ENCODE results near the gene ST14. TPM values are rescaled to one million over a fixed set of nuclear protein-coding genes. Genes with fewer than 3 reads are reported as not detected.

Gene ST14
- total and polyA plus RNA-seq, 5 donors from 2014 or later: 0.05 to 0.06 TPM; not detected in 3

- Histone ChIP-seq H3K4me1 (ENCODE audit: control insufficient read depth, insufficient read depth, low read length, poor library complexity, severe bottlenecking) (peaks cover 5% of the 10 kb centered on the region), H3K36me3 (ENCODE audit: control insufficient read depth, insufficient read depth, low read length) (no peaks in the 10 kb centered on the region), H3K27ac (ENCODE audit: insufficient read depth, low read length, poor library complexity, severe bottlenecking) (no peak overlapping the region), H3K27me3 (ENCODE audit: control insufficient read depth, insufficient read depth, low read length) (peaks cover 21% of the 10 kb centered on the region), H3K4me3 (ENCODE audit: low read depth, low read length) (no peak overlapping the region), H3K9me3 (ENCODE audit: control insufficient read depth in 2 of 2, low read length in 2 of 2) (no peaks in the 10 kb centered on the region)
- DNase-seq: no peak
- Mint-ChIP-seq H3K4me3 (peak overlapping the region in 2 of 4 donors; percentile 57 to 66), H3K36me3 (no peaks in the 10 kb centered on the region), H3K9me3 (peaks cover 0 to 1% (median 0%) of the 10 kb centered on the region in 7 donors), H3K27me3 (peaks cover 41% of the 10 kb centered on the region), H3K4me1 (peaks cover 0 to 22% (median 8%) of the 10 kb centered on the region in 4 donors), H3K27ac (no peak overlapping the region)
- no peak for ATAC-seq (ENCODE audit: low read depth in 2 of 2)
These were observed 1.0 kb downstream of the ST14 start for GRCh38 chr11:130160498-130161155.

- peaks cover 5% of the 10 kb centered on the region for H3K4me1 ChIP-seq (ENCODE audit: control insufficient read depth, insufficient read depth, low read length, poor library complexity, severe bottlenecking)
These were observed 2.0 kb downstream of the ST14 start for GRCh38 chr11:130161441-130162145.

GRCh38 chr11:130162733-130163132 is 3.2 kb downstream of the ST14 start:
- no peak overlapping the region for H3K4me3 ChIP-seq (ENCODE audit: low read depth, low read length)
- Mint-ChIP-seq H3K9me3 (peaks cover 0 to 1% (median 0%) of the 10 kb centered on the region in 7 donors), H3K36me3 (no peaks in the 10 kb centered on the region), H3K27ac (no peak overlapping the region), H3K27me3 (peaks cover 47% of the 10 kb centered on the region), H3K4me3 (no peak overlapping the region), H3K4me1 (peaks cover 0 to 22% (median 8%) of the 10 kb centered on the region in 4 donors)
- H3K27me3 ChIP-seq (ENCODE audit: control insufficient read depth, insufficient read depth, low read length): peaks cover 19% of the 10 kb centered on the region
- no peaks in the 10 kb centered on the region for H3K36me3 ChIP-seq (ENCODE audit: control insufficient read depth, insufficient read depth, low read length)
- no peak overlapping the region for H3K27ac ChIP-seq (ENCODE audit: insufficient read depth, low read length, poor library complexity, severe bottlenecking)
- DNase-seq (no peak), ATAC-seq (ENCODE audit: low read depth in 2 of 2) (no peak)
- H3K4me1 ChIP-seq (ENCODE audit: control insufficient read depth, insufficient read depth, low read length, poor library complexity, severe bottlenecking): peaks cover 5% of the 10 kb centered on the region
- H3K9me3 ChIP-seq (ENCODE audit: control insufficient read depth in 2 of 2, low read length in 2 of 2): no peaks in the 10 kb centered on the region

More at GRCh38 chr11:130161441-130162145, 2.0 kb downstream of the ST14 start:
- Mint-ChIP-seq H3K9me3 (peaks cover 0 to 1% (median 0%) of the 10 kb centered on the region in 7 donors), H3K27me3 (peaks cover 46% of the 10 kb centered on the region), H3K36me3 (no peaks in the 10 kb centered on the region), H3K4me1 (peaks cover 0 to 22% (median 8%) of the 10 kb centered on the region in 4 donors), H3K4me3 (peak overlapping the region in 1 of 4 donors; percentile 5), H3K27ac (no peak overlapping the region)
- Histone ChIP-seq H3K27ac (ENCODE audit: insufficient read depth, low read length, poor library complexity, severe bottlenecking) (no peak overlapping the region), H3K4me3 (ENCODE audit: low read depth, low read length) (no peak overlapping the region), H3K9me3 (ENCODE audit: control insufficient read depth in 2 of 2, low read length in 2 of 2) (no peaks in the 10 kb centered on the region), H3K36me3 (ENCODE audit: control insufficient read depth, insufficient read depth, low read length) (no peaks in the 10 kb centered on the region), H3K27me3 (ENCODE audit: control insufficient read depth, insufficient read depth, low read length) (peaks cover 24% of the 10 kb centered on the region)
- DNase-seq: no peak
- ATAC-seq (ENCODE audit: low read depth in 2 of 2): no peak

- Mint-ChIP-seq H3K36me3 (no peaks in the 10 kb centered on the region), H3K27ac (peak overlapping the region in 1 of 3 donors; percentile 18), H3K9me3 (peaks cover 0 to 1% (median 0%) of the 10 kb centered on the region in 7 donors), H3K4me1 (peaks cover 0 to 17% (median 5%) of the 10 kb centered on the region in 4 donors), H3K27me3 (peaks cover 46% of the 10 kb centered on the region), H3K4me3 (no peak overlapping the region)
- no peak for ATAC-seq (ENCODE audit: low read depth in 2 of 2)
- H3K4me1 ChIP-seq (ENCODE audit: control insufficient read depth, insufficient read depth, low read length, poor library complexity, severe bottlenecking): peaks cover 5% of the 10 kb centered on the region
- H3K27ac ChIP-seq (ENCODE audit: insufficient read depth, low read length, poor library complexity, severe bottlenecking): no peak overlapping the region
- H3K9me3 ChIP-seq (ENCODE audit: control insufficient read depth in 2 of 2, low read length in 2 of 2): no peaks in the 10 kb centered on the region
- H3K4me3 ChIP-seq (ENCODE audit: low read depth, low read length): no peak overlapping the region
- H3K27me3 ChIP-seq (ENCODE audit: control insufficient read depth, insufficient read depth, low read length): peaks cover 18% of the 10 kb centered on the region
- no peaks in the 10 kb centered on the region for H3K36me3 ChIP-seq (ENCODE audit: control insufficient read depth, insufficient read depth, low read length)
- no peak for DNase-seq
These were observed 4.0 kb downstream of the ST14 start for GRCh38 chr11:130163346-130164220.

- H3K36me3 Mint-ChIP-seq: no peaks in the 10 kb centered on the region
- H3K4me3 Mint-ChIP-seq: no peak overlapping the region
- DNase-seq: no peak
- peaks cover 40% of the 10 kb centered on the region for H3K27me3 Mint-ChIP-seq
- Histone ChIP-seq H3K36me3 (ENCODE audit: control insufficient read depth, insufficient read depth, low read length) (no peaks in the 10 kb centered on the region), H3K4me1 (ENCODE audit: control insufficient read depth, insufficient read depth, low read length, poor library complexity, severe bottlenecking) (peaks cover 5% of the 10 kb centered on the region), H3K27me3 (ENCODE audit: control insufficient read depth, insufficient read depth, low read length) (peaks cover 18% of the 10 kb centered on the region), H3K27ac (ENCODE audit: insufficient read depth, low read length, poor library complexity, severe bottlenecking) (no peak overlapping the region), H3K4me3 (ENCODE audit: low read depth, low read length) (no peak overlapping the region), H3K9me3 (ENCODE audit: control insufficient read depth in 2 of 2, low read length in 2 of 2) (no peaks in the 10 kb centered on the region)
- no peak for ATAC-seq (ENCODE audit: low read depth in 2 of 2)
- no peak overlapping the region for H3K27ac Mint-ChIP-seq
- H3K9me3 Mint-ChIP-seq: peaks cover 0 to 1% (median 0%) of the 10 kb centered on the region in 7 donors
- H3K4me1 Mint-ChIP-seq: peaks cover 0 to 13% (median 1%) of the 10 kb centered on the region in 4 donors
These were observed 4.6 kb downstream of the ST14 start for GRCh38 chr11:130164221-130164570.

- H3K36me3 ChIP-seq (ENCODE audit: control insufficient read depth, insufficient read depth, low read length): no peaks in the 10 kb centered on the region
- H3K9me3 ChIP-seq (ENCODE audit: control insufficient read depth in 2 of 2, low read length in 2 of 2): no peaks in the 10 kb centered on the region
- Mint-ChIP-seq H3K4me3 (no peak overlapping the region), H3K4me1 (peaks cover 0 to 7% (median under 1%) of the 10 kb centered on the region in 4 donors), H3K27me3 (peaks cover 38% of the 10 kb centered on the region), H3K27ac (no peak overlapping the region), H3K9me3 (peaks cover 0 to 1% (median 0%) of the 10 kb centered on the region in 7 donors), H3K36me3 (no peaks in the 10 kb centered on the region)
- ATAC-seq (ENCODE audit: low read depth in 2 of 2) (peak in 1 of 2 donors; percentile 23), DNase-seq (no peak)
- peaks cover 16% of the 10 kb centered on the region for H3K27me3 ChIP-seq (ENCODE audit: control insufficient read depth, insufficient read depth, low read length)
- no peak overlapping the region for H3K4me3 ChIP-seq (ENCODE audit: low read depth, low read length)
- H3K4me1 ChIP-seq (ENCODE audit: control insufficient read depth, insufficient read depth, low read length, poor library complexity, severe bottlenecking): no peaks in the 10 kb centered on the region
- no peak overlapping the region for H3K27ac ChIP-seq (ENCODE audit: insufficient read depth, low read length, poor library complexity, severe bottlenecking)
These were observed 6.2 kb downstream of the ST14 start for GRCh38 chr11:130165601-130166456.

GRCh38 chr11:130166457-130166784 is 6.8 kb downstream of the ST14 start:
- no peak for DNase-seq
- Histone ChIP-seq H3K27ac (ENCODE audit: insufficient read depth, low read length, poor library complexity, severe bottlenecking) (no peak overlapping the region), H3K4me1 (ENCODE audit: control insufficient read depth, insufficient read depth, low read length, poor library complexity, severe bottlenecking) (no peaks in the 10 kb centered on the region), H3K4me3 (ENCODE audit: low read depth, low read length) (no peak overlapping the region), H3K36me3 (ENCODE audit: control insufficient read depth, insufficient read depth, low read length) (no peaks in the 10 kb centered on the region), H3K9me3 (ENCODE audit: control insufficient read depth in 2 of 2, low read length in 2 of 2) (no peaks in the 10 kb centered on the region), H3K27me3 (ENCODE audit: control insufficient read depth, insufficient read depth, low read length) (peaks cover 14% of the 10 kb centered on the region)
- Mint-ChIP-seq H3K9me3 (peaks cover 0 to 1% (median 0%) of the 10 kb centered on the region in 7 donors), H3K36me3 (no peaks in the 10 kb centered on the region), H3K4me3 (no peak overlapping the region), H3K27me3 (peaks cover 44% of the 10 kb centered on the region), H3K4me1 (peaks cover 0 to 4% (median 0%) of the 10 kb centered on the region in 4 donors), H3K27ac (no peak overlapping the region)
- ATAC-seq (ENCODE audit: low read depth in 2 of 2): peak; percentile 59 to 68
